COLO829 (cell line): Measurements from ENCODE around the gene ZNF611.
A peak's percentile ranks its signal among the peaks of the same experiment; 100 is the strongest.
"Not testable (repeated sequence)": the region's sequence is repeated elsewhere in the genome, so short reads cannot be mapped to it uniquely, and the experiment has no call there.

Experiments
- DNase-seq: peaks from one replicate; pipeline ENCODE4 v3.0.0; 2012; ENCODE audit warnings: low spot score

ZNF611 gene

GRCh38 chr19:52715902-52716301 is 18.9 kb downstream of the ZNF611 start:
- not testable (repeated sequence) for DNase-seq

DNA sequence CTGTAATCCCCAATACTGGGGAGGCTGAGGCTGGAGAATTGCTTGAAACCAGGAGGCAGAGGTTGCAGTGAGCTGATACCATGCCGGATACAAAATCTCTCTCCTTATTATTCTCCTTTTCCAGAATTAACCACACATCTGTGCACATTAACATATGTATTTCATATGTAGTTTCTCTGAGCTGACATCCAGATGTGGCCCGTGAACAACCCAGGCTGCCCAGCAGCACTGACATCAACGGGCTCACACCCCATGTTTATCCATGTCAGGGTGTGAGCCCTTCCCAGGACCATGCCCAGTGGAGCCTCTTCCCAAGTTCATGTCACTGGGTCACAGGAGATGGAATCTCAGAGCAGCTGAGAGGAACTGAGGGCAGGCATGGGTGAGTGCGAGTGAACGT is 19.5 kb downstream of the ZNF611 start:
- not testable (repeated sequence) for DNase-seq

GRCh38 chr19:52713051-52713450 is 21.8 kb downstream of the ZNF611 start:
- not testable (repeated sequence) for DNase-seq

GRCh38 chr19:52711661-52712060 is 23.2 kb downstream of the ZNF611 start:
- DNase-seq, result not testable (repeated sequence)

DNA sequence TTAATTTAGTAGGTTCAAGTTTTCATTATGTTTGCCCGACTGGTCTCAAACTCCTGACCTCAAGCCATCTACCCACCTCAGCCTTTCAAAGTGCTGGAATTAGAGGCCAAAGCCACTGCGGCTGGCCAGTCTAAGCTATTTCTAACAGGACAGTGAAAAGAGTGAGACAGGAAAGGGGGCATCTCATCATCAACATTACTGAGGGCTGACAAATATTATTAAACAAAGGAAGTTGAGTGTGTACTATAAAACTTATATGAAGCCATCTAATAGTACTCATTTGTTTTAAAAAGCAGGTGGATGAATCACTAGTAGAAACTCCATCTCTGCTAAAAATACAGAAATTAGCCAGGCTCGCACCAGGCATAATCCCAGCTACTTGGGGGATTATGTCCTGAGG is 24.3 kb downstream of the ZNF611 start:
- DNase-seq, result no peak

DNA sequence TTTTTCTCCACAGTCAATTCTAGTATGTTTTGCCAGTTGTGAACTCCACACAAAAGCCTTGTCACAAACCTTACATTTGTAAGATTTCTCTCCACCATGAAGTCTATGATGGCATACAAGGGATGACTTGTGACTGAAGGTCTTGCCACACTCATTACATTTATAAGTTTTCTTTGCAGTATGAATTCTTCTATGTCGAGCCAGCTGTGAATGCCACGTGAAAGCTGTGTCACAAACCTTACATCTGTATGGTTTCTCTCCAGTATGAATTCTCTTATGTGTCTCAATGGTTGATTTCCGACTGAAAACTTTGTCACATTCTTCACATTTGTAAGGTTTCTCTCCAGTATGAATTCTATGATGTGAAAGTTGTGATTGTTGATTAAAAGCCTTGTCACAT is 29.2 kb downstream of the ZNF611 start:
- DNase-seq, result not testable (repeated sequence)

GRCh38 chr19:52703917-52704316 is 30.9 kb downstream of the ZNF611 start:
- no peak for DNase-seq

GRCh38 chr19:52700673-52701072 is 34.2 kb downstream of the ZNF611 start:
- no peak for DNase-seq

DNA sequence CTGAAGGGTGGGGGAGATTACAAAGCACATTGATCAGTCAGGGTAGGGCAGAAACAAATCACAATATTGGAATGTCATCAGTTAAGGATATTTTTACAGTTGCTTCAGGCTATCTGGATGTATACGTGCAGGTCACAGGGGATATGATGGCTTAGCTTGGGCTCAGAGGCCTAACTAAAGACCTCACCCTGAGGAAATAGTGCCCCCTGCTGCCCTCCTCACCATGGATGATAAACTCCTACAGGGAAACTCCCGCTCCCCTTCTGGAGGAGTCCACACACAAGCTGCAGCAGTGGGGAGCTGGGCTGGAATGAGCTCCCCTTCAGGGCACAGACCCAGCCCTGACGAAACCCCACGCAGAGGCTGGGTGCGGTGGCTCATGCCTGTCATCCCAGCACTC is 35.3 kb downstream of the ZNF611 start:
- DNase-seq, result not testable (repeated sequence)

- no peak for DNase-seq
These were observed 38.8 kb downstream of the ZNF611 start for GRCh38 chr19:52695996-52696395.

DNA sequence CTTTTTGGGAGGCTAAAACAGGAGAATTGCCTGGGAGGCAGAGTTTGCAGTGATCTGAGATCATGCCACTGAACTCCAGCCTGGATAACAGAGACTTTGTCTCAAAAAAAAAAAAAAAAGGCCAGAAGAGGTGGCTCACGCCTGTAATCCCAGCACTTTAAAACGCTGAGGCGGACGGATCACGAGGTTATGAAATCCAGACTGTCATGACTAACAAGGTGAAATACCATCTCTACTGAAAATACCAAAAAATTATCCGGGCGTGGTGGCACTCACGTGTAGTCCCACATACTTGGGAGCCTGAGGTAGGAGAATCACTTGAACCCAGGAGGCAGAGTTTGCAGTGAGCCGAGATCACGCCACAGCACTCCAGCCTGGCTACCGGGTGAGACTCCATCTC is 39.9 kb downstream of the ZNF611 start:
- DNase-seq, result no peak

GRCh38 chr19:52694281-52694680 is 40.6 kb downstream of the ZNF611 start:
- not testable (repeated sequence) for DNase-seq

DNA sequence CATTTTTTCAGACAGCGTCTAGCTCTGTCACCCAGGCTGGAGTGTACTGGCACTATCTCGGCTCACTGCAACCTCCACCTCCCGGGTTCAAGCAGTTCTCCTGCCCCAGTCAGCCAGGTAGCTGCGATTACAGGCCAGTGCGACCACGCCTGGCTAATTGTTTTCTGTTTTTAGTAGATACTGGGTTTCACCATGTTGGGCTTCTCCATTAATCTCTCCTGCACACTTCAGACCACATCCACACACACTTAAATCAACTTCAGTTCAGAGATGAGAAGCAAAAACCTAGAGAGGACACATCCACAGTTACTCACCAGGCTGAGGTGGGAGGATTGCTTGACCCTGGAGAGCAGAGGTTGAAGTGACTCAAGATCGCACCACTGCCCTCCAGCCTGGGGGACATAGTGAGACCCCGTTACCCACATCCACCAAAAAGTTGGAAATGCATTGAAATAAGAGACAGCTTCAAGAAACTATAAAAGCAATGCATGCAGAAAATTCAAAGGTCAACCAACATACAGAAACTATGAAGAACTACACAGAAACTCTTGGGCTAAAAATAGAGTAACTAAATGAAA is 42.3 kb downstream of the ZNF611 start:
- DNase-seq, result no peak

- no peak for DNase-seq
These were observed 43.1 kb downstream of the ZNF611 start for GRCh38 chr19:52691737-52692136.

DNA sequence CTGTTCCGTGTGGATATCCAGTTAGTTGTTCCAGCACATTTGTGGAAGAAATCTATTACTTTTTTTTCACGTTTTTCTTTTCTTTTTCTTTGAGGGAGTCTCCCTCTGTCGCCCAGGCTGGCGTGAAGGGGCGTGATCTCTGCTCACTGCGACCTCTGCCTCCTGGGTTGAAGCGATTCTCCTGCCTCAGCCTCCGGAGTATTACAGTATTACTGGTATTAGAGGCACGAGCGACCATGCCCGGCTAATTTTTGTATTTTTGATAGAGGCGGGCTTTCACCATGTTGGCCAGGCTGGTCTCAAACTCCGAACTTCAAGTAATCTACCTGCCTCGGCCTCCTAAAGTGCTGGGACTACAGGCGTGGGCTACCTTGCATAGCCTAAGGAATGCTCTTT is 43.6 kb downstream of the ZNF611 start:
- DNase-seq, result no peak

DNA sequence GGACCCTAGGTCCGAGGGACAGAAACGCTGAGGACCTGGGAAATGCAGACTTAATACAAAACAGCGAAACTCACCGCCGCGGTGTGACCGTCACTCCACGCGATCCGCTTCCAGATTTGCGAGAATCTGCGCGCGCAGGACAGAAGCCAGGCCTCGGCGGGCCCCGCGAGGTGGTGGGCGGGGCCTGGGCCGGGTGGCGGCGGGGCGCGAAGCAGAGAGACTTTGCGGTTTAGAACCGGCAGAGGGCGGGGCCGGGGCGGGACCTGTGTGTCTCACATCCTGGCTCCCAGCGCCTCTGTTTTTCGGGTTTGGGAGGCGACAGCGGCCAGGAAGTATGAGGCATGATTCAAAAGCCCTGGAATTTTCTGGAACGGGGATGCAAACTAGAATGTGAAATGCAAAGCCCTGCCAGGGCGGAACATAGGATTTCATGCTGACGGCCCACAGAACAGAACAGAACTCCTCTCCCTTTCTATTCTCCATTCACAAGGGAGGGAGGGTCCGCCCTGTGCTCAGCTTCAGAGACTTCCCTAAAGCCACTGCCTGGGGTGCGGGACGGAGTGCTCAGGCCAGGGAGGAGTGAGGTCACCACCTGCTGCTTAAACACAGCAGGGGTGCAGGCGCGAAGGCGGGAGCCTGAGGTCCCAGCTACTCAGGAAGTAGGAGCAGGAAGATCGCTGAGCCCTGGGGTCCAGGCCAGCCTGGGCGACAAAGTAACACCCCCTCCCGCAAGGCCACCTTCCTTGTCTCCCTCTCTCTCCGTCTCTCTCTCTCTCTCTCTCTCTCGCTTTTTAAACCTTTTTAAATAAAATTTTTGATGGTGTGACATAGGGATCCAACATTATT is 44.3 kb downstream of the ZNF611 start:
- peak; percentile 53 for DNase-seq

GRCh38 chr19:52689843-52690368 is 44.9 kb downstream of the ZNF611 start:
- peak; percentile 0 for DNase-seq

GRCh38 chr19:52688925-52689796 is 45.7 kb downstream of the ZNF611 start:
- DNase-seq, result not testable (repeated sequence)

DNA sequence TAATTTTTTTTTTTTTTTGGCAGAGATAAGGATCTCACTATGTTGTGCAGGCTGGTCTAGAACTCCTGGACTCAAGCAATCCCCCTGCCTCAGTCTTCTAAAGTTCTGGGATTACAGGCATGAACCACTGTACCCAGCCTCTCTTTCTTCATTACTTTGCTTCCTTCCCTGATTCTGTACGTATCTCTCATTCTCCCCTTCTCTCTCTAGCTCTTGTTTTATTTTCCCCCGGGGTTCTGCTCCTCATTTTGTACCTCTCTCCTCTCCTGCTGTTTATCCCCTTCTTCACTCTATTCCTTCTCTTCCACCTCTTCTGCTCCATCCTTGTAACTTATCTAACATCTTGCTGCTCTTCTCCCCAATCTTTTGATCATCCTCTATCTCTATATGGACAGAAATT is 46.5 kb downstream of the ZNF611 start:
- DNase-seq, result no peak

GRCh38 chr19:52687684-52688083 is 47.2 kb downstream of the ZNF611 start:
- no peak for DNase-seq

GRCh38 chr19:52685811-52686210 is 49.0 kb downstream of the ZNF611 start:
- DNase-seq, result no peak

- not testable (repeated sequence) for DNase-seq
These were observed 53.6 kb downstream of the ZNF611 start for GRCh38 chr19:52681216-52681615.
